CD4-positive, alpha-beta T cell (primary cell): ENCODE measurements around the gene EMCN. TPM values are rescaled to one million over a fixed set of nuclear protein-coding genes. Genes with fewer than 3 reads are reported as not detected.
A peak's percentile ranks its signal among the peaks of the same experiment; 100 is the strongest.

Experiments used
- ATAC-seq: fragments of 200-7000 bp; cut with Tn5 transposase; one replicate; pipeline ENCODE4 v1.10.0; 2022; ENCODE audit warnings: mild to moderate bottlenecking; ENCODE audit not compliant: poor library complexity
- CTCF ChIA-PET: fragments of 350-600 bp; sonication (Branson Sonifier 250); formaldehyde crosslinking; loops from one replicate; lab custom pipeline; 2021; ENCODE audit warnings: antibody characterized with exemption, inconsistent platforms; lab: Charles Lee
- POLR2A ChIA-PET: fragments of 350-600 bp; sonication (Branson Sonifier 250); formaldehyde crosslinking; loops from one replicate; lab custom pipeline; 2021; ENCODE audit warnings: antibody characterized with exemption, inconsistent platforms; lab: Charles Lee
- DNase-seq, 14 experiments: peaks; one replicate each; pipeline ENCODE4 v3.0.0-alpha.2; 2013 to 2020; ENCODE audit warnings: mixed read lengths in 2 of 14
- H3K27ac ChIP-seq, 2 donors: one replicate each; pipeline versions ENCODE4 v1.5.1 to v1.7.0; 2013; ENCODE audit warnings: low read length in 2 of 2, low read depth in 1 of 2, mild to moderate bottlenecking in 1 of 2
- H3K27me3 ChIP-seq, 2 experiments: 1 replicate in 1 of 2; 2 replicates in 1 of 2; pipeline versions ENCODE4 v1.6.1 to v1.7.0; 2013; ENCODE audit warnings: low read length in 2 of 2, control low read depth in 1 of 2, mild to moderate bottlenecking in 1 of 2, moderate library complexity in 1 of 2; ENCODE audit not compliant: insufficient read depth in 2 of 2, control insufficient read depth in 1 of 2
- H3K36me3 ChIP-seq: one replicate; pipeline ENCODE4 v1.6.1; 2013; ENCODE audit warnings: low read length, control low read depth; ENCODE audit not compliant: insufficient read depth
- H3K4me1 ChIP-seq: one replicate; pipeline ENCODE4 v1.6.1; 2013; ENCODE audit warnings: low read length, control low read depth; ENCODE audit not compliant: insufficient read depth
- H3K4me3 ChIP-seq: one replicate; pipeline ENCODE4 v1.5.1; 2013; ENCODE audit warnings: mild to moderate bottlenecking, low read length, moderate library complexity
- H3K9me3 ChIP-seq, 2 experiments: 1 replicate in 1 of 2; 2 replicates in 1 of 2; pipeline versions ENCODE4 v1.6.1 to v1.7.0; 2013; ENCODE audit warnings: low read length in 2 of 2, mild to moderate bottlenecking in 2 of 2, control low read depth in 1 of 2, moderate library complexity in 1 of 2; ENCODE audit not compliant: control insufficient read depth in 1 of 2, insufficient read depth in 1 of 2
- H3K27ac Mint-ChIP-seq: one replicate; pipeline ENCODE4 v1.8.0; 2020; ENCODE audit warnings: mixed read lengths
- H3K27me3 Mint-ChIP-seq: one replicate; pipeline ENCODE4 v1.8.0; 2021; ENCODE audit warnings: mixed read lengths
- H3K36me3 Mint-ChIP-seq: one replicate; pipeline ENCODE4 v1.8.0; 2021; ENCODE audit warnings: low read depth, mixed read lengths
- H3K4me1 Mint-ChIP-seq: one replicate; pipeline ENCODE4 v1.8.0; 2021; ENCODE audit warnings: low read depth, mixed read lengths
- H3K4me3 Mint-ChIP-seq: one replicate; pipeline ENCODE4 v1.8.0; 2020; ENCODE audit warnings: mild to moderate bottlenecking, mixed read lengths
- H3K9me3 Mint-ChIP-seq: one replicate; pipeline ENCODE4 v1.8.0; 2020; ENCODE audit warnings: mixed read lengths
- intact Hi-C, 2 experiments: fragments of 100-400 bp; cut with DNase I in 1 of 2; cut with micrococcal nuclease in 1 of 2; formaldehyde crosslinking; loops; one replicate each; pipeline versions ENCODE4 v1.15.1 to v1.9.0; 2023 to 2025; cut with DNase I, micrococcal nuclease
- total RNA-seq, 174 experiments: library from RNA in 2 of 174; stranded (reverse) in 2 of 174; gene quantifications; one replicate each; pipeline ENCODE4 v1.2.3 and lab custom pipeline; 2021 to 2026
- TF ChIP-seq, protein P1 (sequence below): fragments of 200-600 bp; IDR thresholded peaks from one replicate; pipeline ENCODE4 v1.8.0; 2022; ENCODE audit warnings: antibody characterized with exemption, mild to moderate bottlenecking

The EMCN gene
- total RNA-seq, 2 experiments from 2014 or later = not detected

DNA sequence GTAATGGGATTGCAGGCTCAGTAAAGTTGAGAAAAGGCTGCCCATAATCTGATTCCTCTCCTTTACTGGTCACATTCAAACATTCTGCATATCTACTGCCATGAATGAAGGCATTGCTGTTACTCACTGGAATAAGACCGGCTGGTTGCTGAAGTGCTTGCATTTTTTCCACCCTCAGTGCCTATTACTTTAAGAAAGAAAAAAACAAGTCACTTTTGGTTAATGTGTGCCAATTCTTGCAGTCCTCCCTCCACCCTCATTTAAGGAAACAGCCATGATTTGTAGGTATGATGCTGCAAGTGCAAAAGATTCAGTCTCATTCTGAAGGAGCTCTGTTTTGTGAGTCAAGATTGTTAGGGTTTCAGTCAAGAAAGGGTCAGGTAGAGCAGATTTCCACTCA is 94.9 kb downstream of the EMCN start:
- Histone ChIP-seq H3K27me3 (no peaks in the 10 kb centered on the region), H3K36me3 (no peaks in the 10 kb centered on the region), H3K9me3 (no peaks in the 10 kb centered on the region), H3K4me1 (no peaks in the 10 kb centered on the region), H3K27ac (no peak overlapping the region), H3K4me3 (no peak overlapping the region)
- intact Hi-C loops = loop anchor here in 1 of 2 experiments (10.0 kb wide), 1 partner anchor 322 kb away; no protein-coding TSS in a partner anchor
- Mint-ChIP-seq H3K27ac (no peak overlapping the region), H3K4me1 (no peaks in the 10 kb centered on the region), H3K9me3 (no peaks in the 10 kb centered on the region), H3K27me3 (no peaks in the 10 kb centered on the region), H3K36me3 (no peaks in the 10 kb centered on the region), H3K4me3 (no peak overlapping the region)
- ATAC-seq (no peak), DNase-seq (no peak)
- POLR2A ChIA-PET = interaction anchor here (0.5 kb wide), 1 partner anchor 35 kb away, joined by 4 read pairs; no protein-coding TSS in a partner anchor
- CTCF ChIA-PET = no interaction called here
- TF ChIP-seq, protein P1, sequence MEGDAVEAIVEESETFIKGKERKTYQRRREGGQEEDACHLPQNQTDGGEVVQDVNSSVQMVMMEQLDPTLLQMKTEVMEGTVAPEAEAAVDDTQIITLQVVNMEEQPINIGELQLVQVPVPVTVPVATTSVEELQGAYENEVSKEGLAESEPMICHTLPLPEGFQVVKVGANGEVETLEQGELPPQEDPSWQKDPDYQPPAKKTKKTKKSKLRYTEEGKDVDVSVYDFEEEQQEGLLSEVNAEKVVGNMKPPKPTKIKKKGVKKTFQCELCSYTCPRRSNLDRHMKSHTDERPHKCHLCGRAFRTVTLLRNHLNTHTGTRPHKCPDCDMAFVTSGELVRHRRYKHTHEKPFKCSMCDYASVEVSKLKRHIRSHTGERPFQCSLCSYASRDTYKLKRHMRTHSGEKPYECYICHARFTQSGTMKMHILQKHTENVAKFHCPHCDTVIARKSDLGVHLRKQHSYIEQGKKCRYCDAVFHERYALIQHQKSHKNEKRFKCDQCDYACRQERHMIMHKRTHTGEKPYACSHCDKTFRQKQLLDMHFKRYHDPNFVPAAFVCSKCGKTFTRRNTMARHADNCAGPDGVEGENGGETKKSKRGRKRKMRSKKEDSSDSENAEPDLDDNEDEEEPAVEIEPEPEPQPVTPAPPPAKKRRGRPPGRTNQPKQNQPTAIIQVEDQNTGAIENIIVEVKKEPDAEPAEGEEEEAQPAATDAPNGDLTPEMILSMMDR = no peak

- no peak overlapping the region for H3K27ac ChIP-seq
- no peaks in the 10 kb centered on the region for H3K9me3 ChIP-seq
- H3K4me3 Mint-ChIP-seq = no peak overlapping the region
- no peaks in the 10 kb centered on the region for H3K9me3 Mint-ChIP-seq
- CTCF ChIA-PET = no interaction called here
- H3K27me3 ChIP-seq = no peaks in the 10 kb centered on the region
- no peak overlapping the region for H3K4me3 ChIP-seq
- H3K27ac Mint-ChIP-seq = no peak overlapping the region
- DNase-seq (peak in 3 of 14 experiments; percentile 8 to 17 (median 15)), ATAC-seq (no peak)
- no peaks in the 10 kb centered on the region for H3K27me3 Mint-ChIP-seq
- TF ChIP-seq, protein P1 = peak; percentile 50
- no peaks in the 10 kb centered on the region for H3K4me1 ChIP-seq
- no peaks in the 10 kb centered on the region for H3K36me3 ChIP-seq
- no peaks in the 10 kb centered on the region for H3K4me1 Mint-ChIP-seq
- H3K36me3 Mint-ChIP-seq = no peaks in the 10 kb centered on the region
- POLR2A ChIA-PET = no interaction called here
- intact Hi-C loops = loop anchor here in 1 of 2 experiments (10.0 kb wide), 1 partner anchor 323 kb away; no protein-coding TSS in a partner anchor
These were observed 96.4 kb downstream of the EMCN start for GRCh38 chr4:100421361-100421978.

- Mint-ChIP-seq H3K4me3 (no peak overlapping the region), H3K9me3 (no peaks in the 10 kb centered on the region), H3K4me1 (no peaks in the 10 kb centered on the region), H3K27ac (no peak overlapping the region), H3K36me3 (no peaks in the 10 kb centered on the region), H3K27me3 (no peaks in the 10 kb centered on the region)
- ATAC-seq (no peak), DNase-seq (no peak)
- TF ChIP-seq, protein P1 = no peak
- Histone ChIP-seq H3K4me1 (no peaks in the 10 kb centered on the region), H3K9me3 (no peaks in the 10 kb centered on the region), H3K4me3 (no peak overlapping the region), H3K27me3 (no peaks in the 10 kb centered on the region), H3K27ac (no peak overlapping the region), H3K36me3 (no peaks in the 10 kb centered on the region)
- intact Hi-C loops = loop anchor here in 1 of 2 experiments (10.0 kb wide), 1 partner anchor 324 kb away; no protein-coding TSS in a partner anchor
- CTCF ChIA-PET = no interaction called here
- POLR2A ChIA-PET = no interaction called here
These were observed 97.3 kb downstream of the EMCN start for GRCh38 chr4:100420571-100420970.
